A549 (cell line): Measurements from ENCODE around the gene MFSD12. TPM values are rescaled to one million over a fixed set of nuclear protein-coding genes. Genes with fewer than 3 reads are reported as not detected.

ENCODE experiments used
- ATAC-seq, 2 experiments: fragments of 200-7000 bp in 1 of 2; fragments of >200 bp in 1 of 2; cut with Nextera tagmentation in 1 of 2; cut with Tn5 transposase in 1 of 2; 3 replicates each; pipeline versions ENCODE4 v1.8.0 to v1.9.1; 2018 to 2020; ENCODE audit warnings: mild to moderate bottlenecking in 1 of 2, moderate library complexity in 1 of 2
- CTCF ChIA-PET: fragments of 300-600 bp; sonication (Branson Sonifier 250); formaldehyde crosslinking; extraction: SDS; loops from one replicate; lab custom pipeline; 2021; ENCODE audit warnings: antibody characterized with exemption, inconsistent platforms; lab: Yijun Ruan, JAX
- POLR2A ChIA-PET: fragments of 350-600 bp; formaldehyde crosslinking; extraction: SDS; loops from one replicate; lab custom pipeline; 2021; ENCODE audit warnings: antibody characterized with exemption, inconsistent platforms; lab: Yijun Ruan, JAX
- DNase-seq, 2 experiments: peaks; one replicate each; pipeline versions ENCODE4 v3.0.0 to v3.0.0-alpha.2; 2011 to 2016; ENCODE audit warnings: low read depth in 1 of 2, low spot score in 1 of 2
- FAIRE-seq: peaks from 2 replicates; lab custom pipeline; 2011; peaks lifted over from hg19 to GRCh38; lab: Jason Lieb, UNC
- H3K27ac ChIP-seq, 2 experiments: fragments of >200 bp; sonication (Bioruptor Twin); formaldehyde crosslinking; 3 replicates each; pipeline ENCODE4 v1.5.1; 2016 to 2017
- H3K4me1 ChIP-seq: fragments of >200 bp; sonication (Bioruptor Twin); formaldehyde crosslinking; 3 replicates; pipeline ENCODE4 v1.6.1; 2016
- H3K4me2 ChIP-seq: fragments of >200 bp; sonication (Bioruptor Twin); formaldehyde crosslinking; 3 replicates; pipeline ENCODE4 v1.6.1; 2016
- H3K4me3 ChIP-seq: fragments of >200 bp; sonication (Bioruptor Twin); formaldehyde crosslinking; 3 replicates; pipeline ENCODE4 v1.5.1; 2016
- H3K9me3 ChIP-seq: fragments of >200 bp; sonication (Bioruptor Twin); formaldehyde crosslinking; 3 replicates; pipeline ENCODE4 v1.6.1; 2016
- ATOH8 ChIP-seq: fragments of 250-450 bp; sonication (Bioruptor Pico); IDR thresholded peaks from 2 replicates; pipeline ENCODE4 v1.5.0; 2020; ENCODE audit warnings: low read depth, mild to moderate bottlenecking, moderate library complexity
- BHLHE40 ChIP-seq: IDR thresholded peaks from 2 replicates; pipeline ENCODE4 v1.6.1; 2012; ENCODE audit warnings: low read depth, low read length, inconsistent platforms
- CHD2 ChIP-seq: fragments of 150-350 bp; IDR thresholded peaks from 2 replicates; pipeline ENCODE4 v1.6.1; 2014; ENCODE audit warnings: low read length; ENCODE audit not compliant: partially characterized antibody
- CHD4 ChIP-seq: fragments of 200-600 bp; sonication (generic); IDR thresholded peaks from 2 replicates; pipeline ENCODE4 v1.6.1; 2016; ENCODE audit warnings: antibody characterized with exemption, mild to moderate bottlenecking, borderline replicate concordance
- EHF ChIP-seq: fragments of 250-450 bp; sonication (Bioruptor Pico); IDR thresholded peaks from 2 replicates; pipeline ENCODE4 v1.5.0; 2020; ENCODE audit warnings: mild to moderate bottlenecking
- EP300 ChIP-seq, 2 experiments: fragments of >200 bp; sonication (Bioruptor Twin); formaldehyde crosslinking; IDR thresholded peaks; 2 replicates in 1 of 2; 3 replicates in 1 of 2; pipeline ENCODE4 v1.6.1; 2016 to 2017
- FOSB ChIP-seq: fragments of 250-450 bp; sonication (Bioruptor Pico); IDR thresholded peaks from 2 replicates; pipeline ENCODE4 v1.5.0; 2020; ENCODE audit warnings: mild to moderate bottlenecking, moderate library complexity
- FOXS1 ChIP-seq: fragments of 250-450 bp; sonication (Bioruptor Pico); IDR thresholded peaks from 2 replicates; pipeline ENCODE4 v1.5.0; 2020; ENCODE audit warnings: mild to moderate bottlenecking, moderate library complexity
- HDAC2 ChIP-seq: fragments of 200-600 bp; sonication (generic); IDR thresholded peaks from 2 replicates; pipeline ENCODE4 v1.6.1; 2016
- HOXA7 ChIP-seq: fragments of 250-450 bp; sonication (Bioruptor Pico); IDR thresholded peaks from 2 replicates; pipeline ENCODE4 v1.5.0; 2020; ENCODE audit warnings: mild to moderate bottlenecking, moderate library complexity
- MAFK ChIP-seq: fragments of 450-650 bp; IDR thresholded peaks from 2 replicates; pipeline ENCODE4 v1.6.1; 2014; ENCODE audit not compliant: partially characterized antibody
- NFE2L2 ChIP-seq: fragments of 150-350 bp; conservative IDR thresholded peaks from 2 replicates; pipeline ENCODE4 v1.6.1; 2014; ENCODE audit warnings: low read length
- NR3C1 ChIP-seq: fragments of >200 bp; sonication (Bioruptor Twin); formaldehyde crosslinking; IDR thresholded peaks from 3 replicates; pipeline ENCODE4 v1.6.1; 2017
- POLR2A ChIP-seq: IDR thresholded peaks from 2 replicates; pipeline ENCODE4 v1.6.1; 2012; ENCODE audit warnings: mild to moderate bottlenecking, low read length
- RAD21 ChIP-seq, 2 experiments: fragments of >200 bp in 1 of 2; sonication (Bioruptor Twin) in 1 of 2; formaldehyde crosslinking in 1 of 2; IDR thresholded peaks in 1 of 2; conservative IDR thresholded peaks in 1 of 2; 2 replicates in 1 of 2; 3 replicates in 1 of 2; pipeline ENCODE4 v1.6.1; 2012 to 2018; ENCODE audit warnings: inconsistent platforms in 1 of 2
- RCOR1 ChIP-seq: fragments of 150-350 bp; IDR thresholded peaks from 2 replicates; pipeline ENCODE4 v1.6.1; 2014; ENCODE audit warnings: antibody characterized with exemption, low read length, low read depth
- RFX5 ChIP-seq: fragments of 450-650 bp; IDR thresholded peaks from 2 replicates; pipeline ENCODE4 v1.7.1; 2014; ENCODE audit warnings: antibody characterized with exemption, mild to moderate bottlenecking, moderate library complexity
- TFCP2L1 ChIP-seq: fragments of 250-450 bp; sonication (Bioruptor Pico); IDR thresholded peaks from 2 replicates; pipeline ENCODE4 v1.5.0; 2021; ENCODE audit warnings: mild to moderate bottlenecking
- TP53 ChIP-seq: fragments of 250-450 bp; sonication (Bioruptor Pico); IDR thresholded peaks from 2 replicates; pipeline ENCODE4 v1.5.0; 2021; ENCODE audit warnings: mild to moderate bottlenecking, moderate library complexity
- ZSCAN20 ChIP-seq: fragments of 250-450 bp; sonication (Bioruptor Pico); IDR thresholded peaks from 2 replicates; pipeline ENCODE4 v1.8.0; 2022; ENCODE audit warnings: mild to moderate bottlenecking, moderate library complexity
- WGBS: methylation state at CpG from one replicate; pipeline ENCODE4 v1.1.6; 2017; ENCODE audit errors: missing lambda C conversion rate; 5-methylcytosine and 5-hydroxymethylcytosine counted together
- polyA plus RNA-seq, 4 experiments: library from polyadenylated mRNA; depleted of rRNA in 3 of 4; stranded (reverse); fragments of >200 nt; fragmentation: RNase III in 1 of 4; extraction: RNeasy Plus Mini Kit Qiagen cat#74134 plus additional on column Dnase treatment in 1 of 4; gene quantifications; 2 replicates in 3 of 4; 3 replicates in 1 of 4; pipeline ENCODE4 v1.2.3, GENCODE V29; 2011 to 2017
- TF ChIP-seq, protein P1 (sequence below): IDR thresholded peaks from 2 replicates; pipeline ENCODE4 v1.6.1; 2012
- TF ChIP-seq, protein P2 (sequence below): fragments of 450-650 bp; IDR thresholded peaks from 2 replicates; pipeline ENCODE4 v1.6.1; 2014; ENCODE audit warnings: antibody characterized with exemption

Gene MFSD12
- polyA plus RNA-seq, 2 of the 4 experiments (the other 2 are of a cell fraction) = 52.5 to 115 TPM

DNA sequence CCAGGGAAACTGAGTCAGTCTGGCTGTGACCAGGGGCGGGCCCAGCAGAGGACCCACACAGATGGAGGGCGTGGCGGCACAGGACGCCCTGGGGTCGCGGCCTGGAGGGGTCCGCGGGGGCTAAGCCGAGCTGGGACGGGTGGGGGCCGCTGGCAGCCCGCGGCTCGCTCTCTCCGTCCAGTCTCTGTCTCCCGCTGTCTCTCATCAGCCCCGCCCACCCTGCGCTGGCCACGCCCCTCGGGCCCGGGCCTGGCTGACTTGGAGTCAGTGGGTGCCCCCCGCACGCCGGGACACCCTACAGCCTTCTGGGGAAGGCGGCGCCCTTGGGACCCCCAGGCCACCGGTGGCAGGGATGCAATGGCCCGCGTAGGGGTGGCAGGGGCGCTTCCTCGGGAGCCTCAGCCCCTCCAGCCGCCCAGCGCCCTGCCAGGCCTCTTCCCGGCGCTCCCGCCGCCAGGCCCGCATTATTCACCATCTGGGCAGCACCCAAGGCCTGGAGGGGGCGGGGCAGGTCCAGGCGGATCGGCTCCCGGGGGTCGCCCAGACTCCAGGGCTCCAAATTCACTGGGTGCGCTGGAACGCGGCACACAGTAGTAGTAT, 49.4 kb upstream of the MFSD12 start, which contains the start of gene TBXA2R:
Gene TBXA2R, minus strand, starts transcription at position 186 of the 600 bp plus-strand sequence. CDS start 6,241 bp downstream, outside the sequence.
- H3K9me3 ChIP-seq = no peaks in the 10 kb centered on the region
- FAIRE-seq (no peak), ATAC-seq (peak; percentile 77 to 89), DNase-seq (peak; percentile 51 to 70)
- peak within 1 kb of the TSS; percentile 72 to 91 for H3K27ac ChIP-seq
- WGBS = 0% methylated on average over 4 of the region's 46 CpGs
- peak within 1 kb of the TSS; percentile 40 for H3K4me3 ChIP-seq
- ChIA-PET POLR2A (no interaction called here), CTCF (no interaction called here)
- no peak for TF ChIP-seq RFX5
- TF ChIP-seq TP53 (CRISPR knock-in tag) = no peak
- TF ChIP-seq, protein P1, sequence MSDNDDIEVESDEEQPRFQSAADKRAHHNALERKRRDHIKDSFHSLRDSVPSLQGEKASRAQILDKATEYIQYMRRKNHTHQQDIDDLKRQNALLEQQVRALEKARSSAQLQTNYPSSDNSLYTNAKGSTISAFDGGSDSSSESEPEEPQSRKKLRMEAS = peak; percentile 29; the same call in 1 of the 2 replicates
- no peak for TF ChIP-seq NFE2L2
- H3K4me2 ChIP-seq = peak within 1 kb of the TSS; percentile 84
- H3K4me1 ChIP-seq = peaks cover 19% of the 10 kb centered on the region

GRCh38 chr19:3606174-3606689, 48.8 kb upstream of the MFSD12 start:
- H3K4me1 ChIP-seq = peaks cover 19% of the 10 kb centered on the region
- ATAC-seq (peak; percentile 31 to 62; a peak in 4 of 6 replicates), FAIRE-seq (no peak), DNase-seq (no peak)
- peak overlapping the region; percentile 72 to 91 for H3K27ac ChIP-seq
- H3K9me3 ChIP-seq = no peaks in the 10 kb centered on the region
- no peak for TF ChIP-seq HOXA7 (CRISPR knock-in tag)
- no peak for TF ChIP-seq BHLHE40
- TF ChIP-seq FOXS1 (CRISPR knock-in tag) = no peak
- no peak for TF ChIP-seq EP300 (IDR thresholded peaks at IDR 0.05)
- no peak for TF ChIP-seq TFCP2L1 (CRISPR knock-in tag)
- no peak for TF ChIP-seq ZSCAN20
- no peak for TF ChIP-seq CHD2
- TF ChIP-seq EHF (CRISPR knock-in tag) = no peak
- no peak for TF ChIP-seq RAD21 (conservative IDR thresholded peaks at IDR 0.05 in 1 of 2, IDR thresholded peaks at IDR 0.05 in 1 of 2)
- TF ChIP-seq, protein P2, sequence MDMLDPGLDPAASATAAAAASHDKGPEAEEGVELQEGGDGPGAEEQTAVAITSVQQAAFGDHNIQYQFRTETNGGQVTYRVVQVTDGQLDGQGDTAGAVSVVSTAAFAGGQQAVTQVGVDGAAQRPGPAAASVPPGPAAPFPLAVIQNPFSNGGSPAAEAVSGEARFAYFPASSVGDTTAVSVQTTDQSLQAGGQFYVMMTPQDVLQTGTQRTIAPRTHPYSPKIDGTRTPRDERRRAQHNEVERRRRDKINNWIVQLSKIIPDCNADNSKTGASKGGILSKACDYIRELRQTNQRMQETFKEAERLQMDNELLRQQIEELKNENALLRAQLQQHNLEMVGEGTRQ = no peak
- TF ChIP-seq RFX5 = no peak
- no peak for TF ChIP-seq CHD4
- no peak for TF ChIP-seq NFE2L2
- no peak for TF ChIP-seq RCOR1
- TF ChIP-seq FOSB (CRISPR knock-in tag) = no peak
- TF ChIP-seq NR3C1 = no peak
- no peak for TF ChIP-seq POLR2A
- no peak for TF ChIP-seq MAFK
- no peak for TF ChIP-seq HDAC2
- peak overlapping the region; percentile 40 for H3K4me3 ChIP-seq
- peak overlapping the region; percentile 84 for H3K4me2 ChIP-seq
- POLR2A ChIA-PET = no interaction called here
- CTCF ChIA-PET = no interaction called here
- WGBS = 73% methylated on average over 2 of the region's 35 CpGs

DNA sequence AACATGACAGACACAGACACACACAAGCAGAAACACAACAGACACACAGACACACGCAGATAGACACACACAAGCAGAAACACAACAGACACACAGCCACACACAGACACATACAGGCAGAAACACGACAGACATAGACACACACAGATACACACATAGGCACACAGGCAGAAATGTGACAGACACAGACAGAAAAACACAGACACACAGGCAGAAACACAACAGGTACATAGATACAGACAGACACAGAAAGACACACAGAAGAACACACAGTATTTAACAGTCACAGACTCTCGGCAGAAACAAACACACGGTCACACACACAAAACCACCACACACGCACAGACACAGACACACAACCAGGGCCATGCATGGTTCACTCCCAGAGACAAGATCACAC, 48.4 kb upstream of the MFSD12 start:
- Histone ChIP-seq H3K4me1 (peaks cover 19% of the 10 kb centered on the region), H3K27ac (peak overlapping the region in 1 of 2 experiments; percentile 91; a peak in 3 of 6 replicates), H3K4me2 (peak overlapping the region; percentile 84), H3K4me3 (peak overlapping the region; percentile 40; the same call in 2 of the 3 replicates), H3K9me3 (no peaks in the 10 kb centered on the region)
- no peak for DNase-seq
- ChIA-PET CTCF (no interaction called here), POLR2A (no interaction called here)
- no peak for FAIRE-seq
- WGBS = 60% methylated on average over 5 of the region's 5 CpGs
- no peak for ATAC-seq
- TF ChIP-seq FOXS1 (CRISPR knock-in tag) (no peak), ATOH8 (no peak)
